ENCODE results near the gene TMEM91.

Gene TMEM91

DNA sequence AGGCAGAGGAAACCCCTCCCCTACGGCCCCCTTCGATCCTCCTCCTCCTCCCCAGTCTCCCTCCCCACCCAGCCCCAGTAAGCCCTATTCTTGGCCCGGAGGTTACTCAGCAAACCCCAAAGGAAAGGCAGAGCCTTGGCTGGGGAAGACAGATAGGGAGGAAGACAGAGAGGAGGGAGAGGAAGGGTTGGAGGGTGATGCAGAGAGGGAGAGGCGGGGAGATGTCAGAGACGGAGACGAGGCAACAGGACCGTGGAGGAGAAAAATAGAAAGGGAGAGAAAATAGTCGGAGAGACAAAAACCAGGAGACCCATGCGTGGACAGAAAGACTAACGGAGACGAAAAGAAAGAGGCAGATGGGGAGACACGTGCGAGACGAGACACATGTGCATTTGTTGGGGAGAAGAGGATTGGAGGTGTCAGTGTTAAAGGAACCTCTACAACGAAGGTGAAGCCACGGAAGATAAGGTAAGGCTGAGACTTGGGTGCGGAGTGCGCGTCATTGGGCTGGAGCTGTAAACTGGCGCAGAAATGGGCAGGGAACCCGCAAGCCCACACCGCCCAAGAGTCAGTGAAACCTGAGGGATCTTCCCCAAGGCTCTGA, 25.5 kb upstream of the TMEM91 start:
- Histone ChIP-seq H3K4me3 (peak overlapping the region; percentile 83 to 96), H3K27ac (peak overlapping the region; percentile 89), H3K27me3 (no peaks in the 10 kb centered on the region), H3K36me3 (peaks cover 0 to 23% (median 23%) of the 10 kb centered on the region in 3 donors), H3K9me3 (no peaks in the 10 kb centered on the region), H3K4me1 (peaks cover 0 to 35% (median 16%) of the 10 kb centered on the region in 4 donors)
- intact Hi-C loops (cut with DNase I; ENCODE audit: low total_unique reads), result loop anchor here (5.0 kb wide), 1 partner anchor 39 kb away; the partner anchor contains the start of gene CCDC97
- no peak for DNase-seq
- TF ChIP-seq, protein P1, sequence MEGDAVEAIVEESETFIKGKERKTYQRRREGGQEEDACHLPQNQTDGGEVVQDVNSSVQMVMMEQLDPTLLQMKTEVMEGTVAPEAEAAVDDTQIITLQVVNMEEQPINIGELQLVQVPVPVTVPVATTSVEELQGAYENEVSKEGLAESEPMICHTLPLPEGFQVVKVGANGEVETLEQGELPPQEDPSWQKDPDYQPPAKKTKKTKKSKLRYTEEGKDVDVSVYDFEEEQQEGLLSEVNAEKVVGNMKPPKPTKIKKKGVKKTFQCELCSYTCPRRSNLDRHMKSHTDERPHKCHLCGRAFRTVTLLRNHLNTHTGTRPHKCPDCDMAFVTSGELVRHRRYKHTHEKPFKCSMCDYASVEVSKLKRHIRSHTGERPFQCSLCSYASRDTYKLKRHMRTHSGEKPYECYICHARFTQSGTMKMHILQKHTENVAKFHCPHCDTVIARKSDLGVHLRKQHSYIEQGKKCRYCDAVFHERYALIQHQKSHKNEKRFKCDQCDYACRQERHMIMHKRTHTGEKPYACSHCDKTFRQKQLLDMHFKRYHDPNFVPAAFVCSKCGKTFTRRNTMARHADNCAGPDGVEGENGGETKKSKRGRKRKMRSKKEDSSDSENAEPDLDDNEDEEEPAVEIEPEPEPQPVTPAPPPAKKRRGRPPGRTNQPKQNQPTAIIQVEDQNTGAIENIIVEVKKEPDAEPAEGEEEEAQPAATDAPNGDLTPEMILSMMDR (IDR thresholded peaks at IDR 0.05), result no peak

GRCh38 chr19:41351339-41352245, 24.7 kb upstream of the TMEM91 start:
- peak overlapping the region; percentile 89 for H3K27ac ChIP-seq
- peak overlapping the region; percentile 83 to 96 for H3K4me3 ChIP-seq
- H3K4me1 ChIP-seq, result peaks cover 0 to 35% (median 16%) of the 10 kb centered on the region in 4 donors
- H3K9me3 ChIP-seq, result no peaks in the 10 kb centered on the region
- DNase-seq, result peak; percentile 75 to 88
- intact Hi-C loops (cut with DNase I; ENCODE audit: low total_unique reads), result loop anchor here (5.0 kb wide), 1 partner anchor 39 kb away; the partner anchor contains the start of gene CCDC97
- peaks cover 0 to 16% (median 15%) of the 10 kb centered on the region in 3 donors for H3K36me3 ChIP-seq
- TF ChIP-seq, protein P1 (IDR thresholded peaks at IDR 0.05), result no peak
- H3K27me3 ChIP-seq, result no peaks in the 10 kb centered on the region

- no peaks in the 10 kb centered on the region for H3K27me3 ChIP-seq
Observed at GRCh38 chr19:41352279-41352608, 24.1 kb upstream of the TMEM91 start.

GRCh38 chr19:41352609-41353465, 23.5 kb upstream of the TMEM91 start:
- DNase-seq, result peak; percentile 64 to 84
- peak overlapping the region; percentile 83 to 96 for H3K4me3 ChIP-seq
- H3K27ac ChIP-seq, result peak overlapping the region; percentile 89
- peaks cover 0 to 35% (median 16%) of the 10 kb centered on the region in 4 donors for H3K4me1 ChIP-seq
- peaks cover 0 to 4% (median 4%) of the 10 kb centered on the region in 3 donors for H3K36me3 ChIP-seq
- H3K9me3 ChIP-seq, result no peaks in the 10 kb centered on the region
- intact Hi-C loops (cut with DNase I; ENCODE audit: low total_unique reads), result loop anchor here (5.0 kb wide), 1 partner anchor 41 kb away; the partner anchor contains the start of gene CCDC97
- TF ChIP-seq, protein P1 (IDR thresholded peaks at IDR 0.05), result peak in 1 of 2 experiments; percentile 39
- H3K27me3 ChIP-seq, result no peaks in the 10 kb centered on the region

More at GRCh38 chr19:41352279-41352608, 24.1 kb upstream of the TMEM91 start:
- Histone ChIP-seq H3K4me1 (peaks cover 0 to 35% (median 16%) of the 10 kb centered on the region in 4 donors), H3K36me3 (peaks cover 0 to 10% (median 10%) of the 10 kb centered on the region in 3 donors), H3K4me3 (peak overlapping the region; percentile 83 to 96), H3K9me3 (no peaks in the 10 kb centered on the region), H3K27ac (peak overlapping the region; percentile 89)
- TF ChIP-seq, protein P1 (IDR thresholded peaks at IDR 0.05), result no peak
- no peak for DNase-seq
- intact Hi-C loops (cut with DNase I; ENCODE audit: low total_unique reads), result loop anchor here (5.0 kb wide), 1 partner anchor 40 kb away; the partner anchor contains the start of gene CCDC97
